MM.1S (cell line): Measurements from ENCODE around the gene STK32A.

Source experiments
- DNase-seq: peaks from one replicate; pipeline ENCODE4 v3.0.0-alpha.2; 2015
- H2AFZ ChIP-seq: fragments of 300-600 bp; sonication (generic); 2 replicates; pipeline ENCODE4 v1.6.0; 2016; ENCODE audit warnings: antibody characterized with exemption, low read length
- H3F3A ChIP-seq: fragments of 300-600 bp; sonication (generic); 2 replicates; pipeline ENCODE4 v1.6.1; 2016; ENCODE audit warnings: mild to moderate bottlenecking, antibody characterized with exemption, low read length, moderate library complexity, mixed read lengths; ENCODE audit not compliant: insufficient read depth
- H3K27ac ChIP-seq: fragments of 300-600 bp; sonication (generic); 2 replicates; pipeline ENCODE4 v1.5.1; 2016; ENCODE audit warnings: mild to moderate bottlenecking, low read length
- H3K27me3 ChIP-seq: fragments of 300-600 bp; sonication (generic); replicated peaks from 2 replicates; pipeline ENCODE4 v1.6.0; 2016; ENCODE audit warnings: low read length; ENCODE audit not compliant: insufficient read depth
- H3K36me3 ChIP-seq: fragments of 300-600 bp; sonication (generic); replicated peaks from 2 replicates; pipeline ENCODE4 v1.6.1; 2016; ENCODE audit warnings: mild to moderate bottlenecking, low read length, mixed read lengths; ENCODE audit not compliant: insufficient read depth
- H3K4me1 ChIP-seq: fragments of 300-600 bp; sonication (generic); 2 replicates; pipeline ENCODE4 v1.6.1; 2016; ENCODE audit warnings: low read length, mixed read lengths
- H3K4me2 ChIP-seq: fragments of 300-600 bp; sonication (generic); 2 replicates; pipeline ENCODE4 v1.6.0; 2016; ENCODE audit warnings: low read depth, low read length
- H3K4me3 ChIP-seq: fragments of 300-600 bp; sonication (generic); 2 replicates; pipeline ENCODE4 v1.5.1; 2016; ENCODE audit warnings: low read length, mixed read lengths
- H3K79me2 ChIP-seq: fragments of 300-600 bp; sonication (generic); 2 replicates; pipeline ENCODE4 v1.6.1; 2016; ENCODE audit warnings: mixed run types, low read length, mixed read lengths
- H3K9ac ChIP-seq: fragments of 300-600 bp; sonication (generic); 2 replicates; pipeline ENCODE4 v1.6.1; 2016; ENCODE audit warnings: low read length, mixed read lengths
- H3K9me2 ChIP-seq: fragments of 300-600 bp; sonication (generic); replicated peaks from 2 replicates; pipeline ENCODE4 v1.6.1; 2016; ENCODE audit warnings: mild to moderate bottlenecking, low read length, mixed read lengths; ENCODE audit not compliant: insufficient read depth
- H3K9me3 ChIP-seq: fragments of 300-600 bp; sonication (generic); replicated peaks from 2 replicates; pipeline ENCODE4 v1.6.1; 2016; ENCODE audit warnings: mild to moderate bottlenecking, low read length, mixed read lengths; ENCODE audit not compliant: insufficient read depth
- H4K20me1 ChIP-seq: fragments of 300-600 bp; sonication (generic); 2 replicates; pipeline ENCODE4 v1.6.1; 2016; ENCODE audit warnings: mild to moderate bottlenecking, low read length, moderate library complexity, mixed read lengths; ENCODE audit not compliant: insufficient read depth
- CTCF ChIP-seq: fragments of 300-600 bp; sonication (generic); IDR thresholded peaks from 2 replicates; pipeline ENCODE4 v1.5.1; 2016; ENCODE audit warnings: antibody characterized with exemption, low read length, mixed read lengths
- EZH2 ChIP-seq: fragments of 300-600 bp; sonication (generic); optimal IDR thresholded peaks from 2 replicates; pipeline ENCODE3; 2017; ENCODE audit warnings: low read depth, mild to moderate bottlenecking, antibody characterized with exemption, low read length, mixed read lengths
- EZH2phosphoT487 ChIP-seq: fragments of 300-600 bp; sonication (generic); IDR thresholded peaks from 2 replicates; pipeline ENCODE4 v1.6.1; 2018; ENCODE audit warnings: antibody characterized with exemption, low read length

STK32A gene

GRCh38 chr5:147225938-147226337 lies 8.9 kb upstream of the STK32A start:
- H3K27me3 ChIP-seq: no peaks in the 10 kb centered on the region
- no peaks in the 10 kb centered on the region for H3K79me2 ChIP-seq
- H3K4me1 ChIP-seq: no peaks in the 10 kb centered on the region
- no peaks in the 10 kb centered on the region for H3F3A ChIP-seq
- no peak overlapping the region for H3K9ac ChIP-seq
- no peak overlapping the region for H3K4me3 ChIP-seq
- DNase-seq: no peak
- H3K27ac ChIP-seq: no peak overlapping the region
- H4K20me1 ChIP-seq: no peaks in the 10 kb centered on the region
- no peaks in the 10 kb centered on the region for H3K36me3 ChIP-seq
- no peak for TF ChIP-seq EZH2phosphoT487
- TF ChIP-seq EZH2: no peak
- no peak for TF ChIP-seq CTCF
- H3K9me3 ChIP-seq: no peaks in the 10 kb centered on the region
- H2AFZ ChIP-seq: no peak overlapping the region
- no peaks in the 10 kb centered on the region for H3K9me2 ChIP-seq
- no peak overlapping the region for H3K4me2 ChIP-seq

- no peaks in the 10 kb centered on the region for H3K36me3 ChIP-seq
- no peak for TF ChIP-seq EZH2phosphoT487
- no peak for TF ChIP-seq CTCF
- TF ChIP-seq EZH2: no peak
- no peaks in the 10 kb centered on the region for H3K27me3 ChIP-seq
- no peak overlapping the region for H3K9ac ChIP-seq
- DNase-seq: no peak
- no peaks in the 10 kb centered on the region for H3F3A ChIP-seq
- no peaks in the 10 kb centered on the region for H3K9me2 ChIP-seq
- H3K4me1 ChIP-seq: no peaks in the 10 kb centered on the region
- H3K79me2 ChIP-seq: no peaks in the 10 kb centered on the region
- H4K20me1 ChIP-seq: no peaks in the 10 kb centered on the region
- H3K27ac ChIP-seq: no peak overlapping the region
- H3K4me2 ChIP-seq: no peak overlapping the region
- no peak overlapping the region for H3K4me3 ChIP-seq
- H2AFZ ChIP-seq: no peak overlapping the region
- no peaks in the 10 kb centered on the region for H3K9me3 ChIP-seq
Observed at GRCh38 chr5:147226512-147226911, 8.3 kb upstream of the STK32A start.

GRCh38 chr5:147234239-147234824 lies 494 bp upstream of the STK32A start:
- Histone ChIP-seq H3F3A (no peaks in the 10 kb centered on the region), H3K4me3 (peak overlapping the region; percentile 19; the same call in 1 of the 2 replicates), H4K20me1 (no peaks in the 10 kb centered on the region), H3K4me2 (no peak overlapping the region), H2AFZ (no peak overlapping the region), H3K4me1 (no peaks in the 10 kb centered on the region), H3K9me2 (no peaks in the 10 kb centered on the region), H3K9me3 (no peaks in the 10 kb centered on the region), H3K9ac (no peak overlapping the region), H3K79me2 (no peaks in the 10 kb centered on the region), H3K36me3 (no peaks in the 10 kb centered on the region), H3K27me3 (no peaks in the 10 kb centered on the region), H3K27ac (no peak overlapping the region)
- no peak for DNase-seq
- no peak for TF ChIP-seq EZH2
- no peak for TF ChIP-seq CTCF
- no peak for TF ChIP-seq EZH2phosphoT487
